Heart left ventricle (tissue), 13 donors: ENCODE data around the gene PKIB.

Source experiments
- CTCF ChIP-seq, 12 donors: fragments of 200-600 bp; sonication (generic) in 4 of 12; IDR thresholded peaks; one replicate each; pipeline versions ENCODE4 v1.5.0 to v1.8.0; 2018 to 2022; ENCODE audit warnings: antibody characterized with exemption in 12 of 12, mild to moderate bottlenecking in 5 of 12
- POLR2A ChIP-seq, 2 donors: fragments of 450-650 bp; IDR thresholded peaks; one replicate each; pipeline ENCODE4 v1.6.1; 2017; ENCODE audit warnings: antibody characterized with exemption in 2 of 2, mild to moderate bottlenecking in 2 of 2, moderate library complexity in 2 of 2
- donor health status: ischemic (EF 13 %, LVEDD 7.1; RV severe dilation, severe dysfunction).
- donor health status: DM: no; HTN: yes; CAD: no.
- donor health status: DM: no; HTN: no; CAD: no.
- donor health status: ischemic (EF 25% LVEDD 6.9; RV normal size, moderate dysfunction).
- donor health status: ischemic (EF 25% LVEDD 5.7; RV mildly dilated, moderate dysfunction).
- donor health status: ischemic (EF 35%, LVEDD 5.7; RV mildly dilated, moderate dysfunction).
- donor health status: nonischemic (EF 11% LVEDD 7.7; RV severe dilation, severe dysfunction).
- donor health status: DM: yes; HTN: yes; CAD: no.
- donor health status: PGD.
- donor health status: ischemic (EF 29% LVEDD 5.4; RV normal size, mild dysfunction).
- donor health status: nonischemic (EF 23%, LVEDD 6.1; RV moderate dilation, normal function).

GRCh38 chr6:122652431-122652830 lies 42.2 kb downstream of the PKIB start:
- TF ChIP-seq CTCF (IDR thresholded peaks at IDR 0.05), result no peak
- no peak for TF ChIP-seq POLR2A (IDR thresholded peaks at IDR 0.05)
